KG1 (cell line): ENCODE data around the gene USF1.
"Not testable (repeated sequence)": the region's sequence is repeated elsewhere in the genome, so short reads cannot be mapped to it uniquely, and the experiment has no call there.

Source experiments
- DNase-seq: peaks from one replicate; lab custom pipeline; 2025; lab: John Stamatoyannopoulos, UW

USF1 gene

DNA sequence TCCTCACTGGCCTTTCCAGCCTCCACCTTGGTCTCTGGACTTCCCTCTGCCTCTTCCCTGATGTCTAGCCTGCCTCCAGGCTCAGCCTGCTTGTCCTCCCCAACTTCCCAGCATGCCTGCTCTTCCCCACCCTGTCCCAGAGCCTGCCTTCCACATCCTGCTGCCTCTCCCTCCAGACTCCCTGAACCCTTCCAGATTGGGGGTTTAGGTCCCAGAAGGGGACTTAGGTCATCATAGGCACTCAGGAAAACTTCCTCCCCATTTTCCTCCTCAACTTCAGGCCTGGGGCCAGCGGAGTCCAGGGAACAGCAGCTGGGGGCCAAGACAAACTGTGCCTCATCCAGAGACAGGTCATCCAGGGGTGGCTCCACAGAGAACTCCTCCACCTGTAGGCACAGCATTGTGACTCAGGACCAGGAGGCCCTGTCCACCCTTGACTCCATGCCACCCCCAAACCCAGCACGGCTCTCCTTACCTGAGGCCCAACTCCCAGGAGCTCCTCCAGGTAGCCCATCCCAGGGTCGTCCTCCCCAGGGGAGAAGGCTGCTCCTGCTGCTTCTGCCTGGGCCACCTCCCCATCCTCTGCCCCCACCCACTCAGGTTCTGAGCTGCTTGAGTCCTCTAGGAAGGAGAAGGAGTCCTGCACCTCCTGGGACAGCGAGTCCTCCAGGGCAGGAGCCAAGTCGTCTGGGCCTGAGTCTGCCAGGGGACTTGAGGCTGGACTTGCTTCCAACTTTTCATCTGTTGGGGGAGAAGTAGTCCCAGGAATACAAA, 3.4 kb upstream of the USF1 start:
- DNase-seq: no peak

DNA sequence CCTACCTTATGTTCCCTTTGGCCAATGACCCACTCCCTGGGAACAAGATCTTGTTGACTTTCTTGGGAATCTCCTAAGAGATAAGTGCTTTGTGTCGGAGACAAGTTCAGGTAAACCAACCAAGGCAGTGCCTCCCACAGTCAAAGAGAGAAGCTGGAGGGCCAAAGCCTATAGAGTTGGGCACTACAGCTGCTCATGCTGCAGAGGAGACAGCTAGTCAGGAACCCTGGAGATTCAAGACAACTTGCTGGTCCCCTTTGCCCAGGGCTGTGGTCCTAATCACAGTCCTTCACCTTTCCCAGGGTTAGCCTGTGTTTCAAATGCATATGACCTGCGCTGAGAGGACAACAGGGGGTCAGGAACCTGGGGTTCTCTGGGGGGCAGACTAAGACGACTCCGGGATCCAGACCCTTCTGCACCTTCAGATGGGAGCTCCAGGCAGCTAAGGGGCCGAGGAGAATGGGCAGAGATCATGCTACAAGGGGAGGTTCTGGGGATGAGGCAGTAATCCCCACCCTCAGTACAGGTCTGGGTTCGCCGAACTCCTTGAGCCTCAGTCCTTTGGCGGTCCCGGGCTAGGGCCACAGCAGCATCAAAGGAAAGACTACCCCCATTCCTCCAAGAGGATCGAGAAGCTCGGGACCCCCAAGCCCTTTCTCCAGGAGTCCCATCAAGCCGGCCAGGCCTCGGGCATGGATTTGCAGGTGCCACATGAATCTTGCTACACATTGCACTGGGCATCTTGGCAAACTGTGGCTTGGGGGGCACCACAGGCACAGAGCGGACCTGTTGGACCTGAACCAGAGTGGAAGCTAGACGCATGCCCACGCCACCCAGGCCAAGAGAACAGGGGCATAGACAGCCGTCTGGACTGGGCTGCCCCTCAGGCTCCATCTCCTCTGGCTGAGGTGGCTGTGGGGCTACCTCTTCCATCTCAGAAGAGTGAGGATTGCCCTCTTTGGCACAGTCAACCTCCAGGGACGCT, 2.0 kb upstream of the USF1 start:
- no peak for DNase-seq

DNA sequence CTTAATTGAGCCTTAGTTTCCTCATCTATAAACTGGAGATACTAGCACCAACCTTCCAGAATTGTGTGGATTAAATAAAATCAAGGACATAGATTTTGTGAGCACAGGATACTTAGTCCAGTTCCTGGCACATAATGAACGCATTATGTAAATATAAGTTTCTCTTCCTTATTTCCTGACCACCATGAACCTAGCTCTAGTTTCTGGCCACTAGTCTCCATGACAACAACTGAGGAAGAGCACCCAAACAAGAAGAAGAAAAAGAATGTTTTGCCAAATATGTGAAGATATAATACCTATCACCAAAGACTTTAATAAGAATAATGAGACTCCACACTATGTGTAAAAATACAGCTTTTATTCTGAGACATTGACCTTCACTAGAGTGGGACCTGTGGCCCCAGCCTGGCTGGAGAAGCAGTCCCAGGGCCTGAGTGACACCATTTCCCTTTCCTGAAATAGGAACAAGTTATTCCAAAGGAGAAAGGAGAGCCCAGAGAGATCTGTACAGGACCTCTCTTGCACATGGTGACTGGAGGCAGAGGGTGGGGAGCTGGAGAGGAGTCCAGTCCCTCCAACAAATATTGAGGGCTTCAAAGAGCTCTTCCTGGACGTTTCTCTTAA, 940 bp upstream of the USF1 start:
- DNase-seq: no peak

DNA sequence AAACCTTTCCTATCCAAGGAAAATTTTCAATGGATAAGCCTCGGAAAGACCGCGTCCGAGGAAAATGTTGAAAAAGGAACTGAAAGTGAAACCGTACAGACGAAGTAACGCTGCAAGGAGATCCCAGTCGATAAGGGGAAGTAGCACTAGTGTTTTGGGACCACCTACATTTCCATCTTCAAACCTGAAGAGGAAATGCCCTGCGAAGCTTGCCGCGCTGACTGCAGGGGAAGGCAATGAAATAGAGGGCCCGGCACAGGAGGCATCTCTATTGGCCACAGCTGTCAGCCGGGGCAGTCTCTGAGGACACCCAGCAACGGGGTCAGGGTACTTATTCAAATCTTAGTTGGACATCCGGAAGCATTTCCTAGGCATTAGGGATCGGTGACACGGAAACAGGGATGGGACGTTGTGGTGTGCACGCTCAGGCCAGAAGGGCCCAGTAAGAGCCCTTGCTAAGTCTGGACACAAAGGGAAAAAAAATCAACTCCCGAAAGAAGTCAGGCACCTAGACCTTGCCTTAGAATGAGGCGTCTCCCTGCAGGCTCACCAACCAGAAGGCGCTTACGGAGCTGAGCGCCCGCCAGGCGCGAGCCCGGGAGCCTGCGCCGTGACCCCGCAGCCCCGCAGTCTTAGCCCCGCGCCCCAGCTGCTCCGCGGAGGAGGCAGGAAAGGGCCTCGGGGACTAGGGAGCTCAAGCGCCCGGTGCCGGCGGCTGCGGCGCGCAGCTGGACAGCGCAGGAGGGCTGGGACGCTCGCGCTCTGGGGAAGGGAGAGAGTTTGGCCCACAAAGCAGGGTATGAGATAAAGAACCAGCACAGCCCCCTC, 655 bp downstream of the USF1 start:
- DNase-seq: peak; percentile 60

DNA sequence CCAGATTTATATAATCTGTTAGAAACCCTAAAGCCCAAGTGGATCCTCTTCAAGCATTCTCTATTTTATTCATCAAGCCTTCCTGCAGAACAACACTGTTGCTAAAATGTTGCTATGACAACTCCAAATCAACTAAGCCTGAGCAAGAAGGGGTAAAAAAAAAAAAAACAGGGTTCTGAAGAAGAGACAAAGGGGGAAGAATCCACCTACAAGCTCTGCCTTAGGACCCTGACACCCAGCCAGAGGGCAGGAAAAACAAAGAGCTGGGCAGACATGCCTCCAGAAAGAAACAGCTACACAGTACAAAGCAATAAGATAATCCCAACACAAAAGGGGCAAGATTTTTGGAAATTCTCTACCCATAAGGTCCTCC, 1.3 kb downstream of the USF1 start:
- DNase-seq: no peak

DNA sequence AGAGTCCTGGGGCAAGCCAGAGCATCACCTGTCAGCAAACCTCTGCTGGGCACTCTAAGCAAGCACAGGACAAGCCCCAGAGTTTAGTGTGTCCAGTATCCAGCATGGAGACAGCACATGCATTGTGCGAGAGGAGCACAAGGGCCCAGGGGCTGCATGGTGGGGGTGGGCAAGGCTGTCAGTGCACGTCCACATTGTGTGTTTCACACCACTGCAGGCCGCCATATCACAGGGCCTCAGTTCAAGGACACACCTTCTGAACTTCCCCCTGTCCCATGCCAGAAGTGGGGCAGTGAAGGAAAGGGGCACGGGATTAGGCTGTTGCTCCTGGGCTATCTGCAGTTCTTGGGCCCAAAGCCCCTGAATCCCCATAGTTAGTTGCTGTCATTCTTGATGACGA, 6.2 kb downstream of the USF1 start:
- no peak for DNase-seq

DNA sequence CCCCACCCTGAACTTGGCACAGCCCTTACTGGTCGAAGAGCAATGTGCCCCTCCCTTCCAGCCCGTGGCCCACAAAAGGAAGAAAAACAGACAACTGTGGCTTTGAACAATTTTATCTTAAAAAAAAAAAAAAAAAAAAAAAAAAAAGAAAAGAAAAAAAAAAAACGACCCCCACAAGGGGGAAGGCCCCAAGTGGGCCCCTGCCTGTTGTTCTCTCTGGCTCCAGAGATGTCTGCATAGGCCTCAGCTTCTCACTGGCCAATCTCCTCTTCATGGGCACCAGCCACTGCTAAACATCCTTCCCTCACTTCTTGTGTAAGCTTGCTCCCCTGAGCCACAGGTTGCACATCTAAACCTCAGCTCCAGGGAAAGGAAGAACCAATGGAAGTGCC, 6.6 kb downstream of the USF1 start:
- no peak for DNase-seq

DNA sequence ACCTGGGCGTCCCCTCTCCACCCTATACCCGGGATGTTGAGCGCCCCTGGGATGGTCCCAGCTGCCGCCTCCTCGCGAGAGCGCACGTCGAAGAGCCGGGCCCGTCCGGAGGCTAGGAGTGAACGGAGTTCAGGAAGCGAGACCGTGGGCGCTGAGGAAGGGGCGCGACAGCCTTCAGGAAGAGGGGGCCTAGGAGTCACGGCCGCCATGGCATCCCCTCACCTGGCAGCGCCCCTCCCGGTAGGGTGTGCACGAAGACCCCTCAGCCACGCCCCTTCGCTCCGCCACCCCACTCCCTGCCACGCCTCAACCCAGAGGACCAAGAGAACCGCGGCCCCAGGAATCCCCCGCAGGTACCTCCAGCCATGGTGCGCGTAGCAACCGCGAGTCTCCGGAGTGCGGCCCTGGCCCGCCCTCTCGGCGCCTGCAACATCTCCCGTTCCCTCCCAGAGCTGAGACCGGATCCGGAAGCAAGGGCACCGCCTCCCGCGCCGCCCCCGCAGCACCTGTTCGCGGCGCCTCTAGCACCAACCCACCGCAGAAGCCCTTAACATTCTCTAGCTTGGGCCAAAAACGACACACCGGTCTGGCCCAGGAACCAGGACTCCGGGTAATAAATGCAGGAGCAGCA, 7.1 kb downstream of the USF1 start, which contains the start of gene TSTD1:
TSS of gene TSTD1 (minus strand) at position 442 of the 631 bp plus-strand sequence. CDS start at position 367, 75 bp downstream.
- peak; percentile 45 for DNase-seq

DNA sequence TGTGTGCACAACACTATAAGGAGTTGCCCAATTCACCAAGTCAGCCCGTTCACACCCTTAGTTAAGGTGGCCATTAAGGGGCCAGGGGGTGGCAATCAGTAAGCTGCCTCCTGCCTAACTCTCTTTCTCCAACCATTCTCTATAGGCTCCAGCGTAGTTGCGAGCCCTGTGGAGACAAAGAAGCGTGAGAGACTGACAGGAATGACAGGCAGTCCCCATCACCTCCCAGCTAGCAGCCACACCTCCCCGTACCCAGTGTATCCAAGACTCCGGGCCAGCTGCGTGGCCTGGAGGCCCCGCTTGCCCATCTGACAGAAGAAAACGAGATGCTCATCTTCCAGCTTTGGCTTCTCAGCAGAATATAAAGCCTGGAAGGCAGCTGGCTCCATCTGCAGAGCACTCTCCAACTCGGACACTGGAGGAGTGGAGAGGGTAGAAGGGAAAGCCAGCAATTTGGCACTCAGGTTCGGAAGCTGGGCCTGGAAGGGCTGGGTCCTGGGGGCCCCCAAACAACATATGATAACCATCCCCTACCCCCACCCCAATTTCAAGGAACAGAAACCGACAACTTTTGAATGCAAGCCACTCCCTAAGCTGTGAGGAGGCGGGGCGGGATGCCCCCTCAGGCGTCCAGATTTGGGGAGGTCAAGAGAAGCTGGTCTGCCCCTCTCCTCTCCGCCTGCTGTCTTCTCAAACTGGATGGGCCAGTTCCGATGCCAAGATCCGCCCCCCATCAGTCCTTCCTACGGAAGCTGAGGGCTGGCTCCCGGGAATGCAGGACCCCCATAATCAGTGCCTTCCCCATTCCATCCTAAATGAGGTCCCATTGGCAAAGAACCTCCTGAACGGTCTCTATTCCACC, 7.9 kb downstream of the USF1 start:
- no peak for DNase-seq

DNA sequence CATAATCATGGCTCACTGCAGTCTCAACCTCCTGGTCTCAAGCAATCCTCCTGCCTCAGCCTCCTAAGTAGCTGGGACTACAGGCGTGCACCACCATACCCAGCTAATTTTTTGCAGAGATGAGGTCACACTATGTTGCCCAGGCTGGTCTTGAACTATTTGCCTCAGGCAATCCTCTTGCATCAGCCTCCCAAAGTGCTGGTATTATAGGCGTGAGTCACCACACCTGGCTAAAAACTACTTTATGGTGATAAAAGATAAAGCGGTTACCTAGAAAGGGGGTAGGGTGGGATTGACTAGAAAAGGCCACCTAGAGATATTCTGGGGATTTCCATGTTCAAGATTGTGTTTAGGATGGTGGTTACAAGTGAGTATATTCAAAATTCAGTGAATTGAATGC, 12.0 kb downstream of the USF1 start:
- no peak for DNase-seq

DNA sequence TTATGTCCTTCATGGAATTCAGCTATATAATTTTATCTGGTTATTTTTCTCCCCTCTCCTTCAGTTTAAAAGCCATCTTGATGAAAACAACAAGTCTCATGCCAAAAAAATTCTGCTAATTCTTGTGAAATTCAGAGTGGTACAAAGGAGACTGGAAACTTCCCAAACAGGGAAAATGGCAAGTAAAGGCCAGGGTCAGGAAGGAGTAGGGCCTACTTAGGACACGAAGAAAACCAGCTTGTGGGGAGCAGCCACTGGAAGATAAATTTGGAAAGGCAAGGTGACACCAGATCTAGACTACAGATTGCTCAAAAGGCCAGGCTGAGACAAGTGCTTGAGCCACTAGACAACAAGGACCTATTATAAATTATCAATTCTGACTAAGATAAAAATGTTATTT, 13.4 kb downstream of the USF1 start:
- no peak for DNase-seq

DNA sequence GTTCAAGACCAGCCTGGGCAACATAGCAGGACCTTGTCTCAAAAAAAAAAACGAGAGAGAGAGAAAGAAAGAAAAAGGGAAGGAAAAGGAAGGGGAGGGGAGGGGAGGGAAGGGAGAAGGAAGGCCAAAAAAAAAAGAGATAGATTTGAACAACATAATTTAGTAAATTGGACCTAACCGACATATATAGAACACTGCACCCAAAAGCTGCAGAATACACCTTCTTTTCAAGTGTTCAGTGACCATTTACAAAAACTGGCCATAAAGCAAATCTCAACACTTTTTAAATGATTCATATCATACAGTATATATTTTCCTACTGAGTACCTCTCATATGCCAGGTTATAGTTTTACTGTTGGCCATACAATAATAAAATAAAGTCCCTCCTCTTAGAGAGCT, 13.9 kb downstream of the USF1 start:
- DNase-seq: no peak

DNA sequence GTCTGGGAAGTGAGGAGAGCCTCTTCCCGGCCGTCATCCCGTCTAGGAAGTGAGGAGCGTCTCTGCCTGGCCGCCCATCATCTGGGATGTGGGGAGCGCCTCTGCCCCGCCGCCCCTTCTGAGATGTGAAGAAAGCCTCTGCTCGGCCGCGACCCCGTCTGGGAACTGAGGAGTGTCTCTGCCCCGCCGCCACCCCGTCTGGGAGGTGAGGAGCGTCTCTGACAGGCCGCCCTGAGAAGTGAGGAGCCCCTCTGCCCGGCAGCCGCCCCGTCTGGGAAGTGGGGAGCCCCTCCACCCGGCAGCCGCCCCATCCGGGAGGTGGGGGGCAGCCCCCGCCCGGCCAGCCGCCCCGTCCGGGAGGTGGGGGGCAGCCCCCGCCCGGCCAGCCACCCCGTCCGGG, 16.3 kb downstream of the USF1 start:
- DNase-seq: not testable (repeated sequence)

DNA sequence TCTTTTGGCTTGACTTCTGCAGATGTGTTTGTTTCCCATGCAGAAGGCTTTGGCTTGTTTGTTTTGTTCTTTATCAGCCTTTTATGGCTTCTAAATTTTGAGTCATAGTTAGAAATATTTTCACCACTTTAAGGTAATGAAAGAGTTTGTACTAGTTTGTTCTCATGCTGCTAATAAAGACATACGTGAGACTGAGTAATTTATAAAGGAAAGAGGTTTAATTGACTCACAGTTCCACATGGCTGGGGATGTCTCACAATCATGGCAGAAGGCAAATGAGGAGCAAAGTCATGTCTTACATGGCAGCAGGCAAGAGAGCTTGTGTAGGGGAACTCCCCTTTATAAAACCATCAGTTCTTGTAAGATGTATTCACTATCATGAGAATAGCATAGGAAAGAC, 18.8 kb downstream of the USF1 start:
- not testable (repeated sequence) for DNase-seq

DNA sequence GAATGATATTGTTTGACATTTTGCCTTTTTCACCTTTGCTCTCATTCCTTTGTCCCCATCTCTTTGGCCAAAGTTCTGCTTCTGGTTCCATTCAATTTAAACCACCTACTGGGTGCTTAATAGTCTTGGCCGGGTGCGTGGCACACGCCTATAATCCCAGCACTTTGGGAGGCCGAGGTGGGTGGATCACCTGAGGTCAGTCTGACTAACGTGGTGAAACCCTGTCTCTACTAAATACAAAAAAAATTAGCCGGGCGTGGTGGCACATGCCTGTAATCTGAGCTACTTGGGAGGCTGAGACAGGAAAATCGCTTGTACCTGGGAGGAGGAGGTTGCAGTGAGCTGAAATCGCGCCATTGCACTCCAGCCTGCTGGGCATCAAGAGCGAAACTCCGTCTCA, 23.3 kb downstream of the USF1 start:
- not testable (repeated sequence) for DNase-seq

DNA sequence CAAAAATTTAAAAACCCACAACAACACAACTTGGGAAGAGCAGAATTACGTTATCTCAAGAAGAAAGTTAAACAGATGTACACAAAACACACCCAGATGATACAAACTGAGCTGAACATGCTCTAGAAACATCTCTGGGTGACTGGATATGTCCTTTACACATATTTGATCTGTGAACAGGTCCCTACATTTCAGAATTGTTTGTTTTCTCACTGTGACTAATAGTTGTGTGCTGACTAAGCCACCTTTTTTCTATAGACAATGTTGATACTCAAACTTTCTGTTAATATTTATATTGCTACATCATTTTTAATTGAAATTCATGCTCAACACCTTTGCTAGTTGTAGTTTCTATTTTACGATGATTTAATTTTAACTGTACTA, 23.8 kb downstream of the USF1 start:
- DNase-seq: no peak

DNA sequence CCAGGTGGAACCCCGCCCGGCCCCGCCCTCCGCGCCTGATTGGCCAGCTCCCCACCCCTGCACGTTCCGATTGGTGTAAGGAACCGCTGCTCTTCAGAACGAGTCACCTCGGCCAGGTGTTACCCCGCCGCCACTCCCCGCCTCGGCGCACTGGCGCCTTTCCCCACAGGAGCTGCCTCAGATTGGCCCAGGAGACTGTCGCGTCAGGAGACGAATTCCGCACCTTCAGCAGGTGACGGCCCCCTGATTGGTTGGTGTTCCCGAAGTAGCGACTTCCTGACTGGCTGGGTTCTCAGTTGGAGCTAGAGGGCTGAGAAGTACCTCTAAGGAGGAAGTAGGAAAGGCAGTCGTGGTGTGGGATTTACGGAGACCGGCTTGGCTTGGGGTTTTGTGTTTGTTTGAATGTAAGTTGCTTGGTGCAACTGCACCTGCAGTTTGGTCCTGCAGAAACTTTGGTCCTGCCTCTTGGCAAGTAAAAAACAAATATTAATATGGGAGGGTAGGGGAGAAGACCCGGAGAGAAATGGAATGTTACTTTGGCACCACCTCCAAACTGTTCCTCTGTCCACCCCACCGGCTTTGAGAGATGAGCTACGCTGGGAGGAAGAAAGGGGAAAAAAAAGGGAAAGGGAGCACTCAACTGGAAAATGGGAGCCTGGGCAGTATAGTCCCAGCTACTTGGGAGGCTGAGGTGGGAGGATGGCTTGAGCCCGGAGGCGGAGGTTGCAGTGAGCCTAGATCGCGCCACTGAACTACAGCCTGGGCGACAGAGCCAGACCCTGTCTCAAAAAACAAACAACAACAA, 24.4 kb downstream of the USF1 start:
- peak; percentile 75 for DNase-seq

DNA sequence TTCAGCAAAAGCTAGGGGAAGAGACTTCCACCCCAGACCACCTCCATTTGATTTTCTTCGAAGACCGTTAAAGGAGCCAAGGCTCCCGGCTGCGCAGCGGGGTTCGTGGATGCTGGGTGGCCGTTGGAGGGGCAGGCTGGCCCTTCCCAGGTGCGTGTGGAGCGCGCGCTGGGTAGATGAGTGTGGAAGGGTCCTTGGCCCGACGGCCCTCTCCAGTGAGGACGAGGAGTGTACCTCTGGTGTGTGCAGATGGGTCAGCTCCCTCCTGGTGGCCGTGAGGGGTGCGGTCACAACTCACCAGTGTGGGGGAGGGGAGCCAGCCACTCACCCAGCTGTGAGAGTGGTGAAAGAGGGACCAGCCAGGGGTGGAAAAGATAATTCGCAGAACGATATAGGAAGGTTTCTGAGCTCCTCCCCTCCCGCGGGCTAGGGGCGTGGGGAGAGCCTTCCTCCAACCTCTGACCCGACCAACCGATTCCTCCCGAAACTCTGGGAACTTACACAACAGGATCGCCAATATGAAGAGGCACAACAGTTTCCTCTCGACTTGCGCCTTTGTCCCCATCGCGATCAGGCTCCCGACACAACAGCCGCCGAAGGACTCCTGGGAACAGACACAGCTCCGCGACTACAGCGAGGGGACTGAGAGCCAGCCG, 25.1 kb downstream of the USF1 start, which contains the start of gene F11R:
TSS of gene F11R (minus strand) at position 644 of the 656 bp plus-strand sequence. CDS start at position 565, 79 bp downstream.
- peak; percentile 63 for DNase-seq
